CD4-positive, alpha-beta T cell treated with Interleukin-12 subunit alpha and Interleukin-12 subunit beta, for 1 hour (primary cell): ENCODE data around the gene LAG3.

ENCODE experiments used
- DNase-seq: peaks from one replicate; pipeline ENCODE4 v3.0.0-alpha.2; 2020

LAG3 gene

GRCh38 chr12:6753772-6754356 lies 18.5 kb upstream of the LAG3 start:
- DNase-seq, result no peak

DNA sequence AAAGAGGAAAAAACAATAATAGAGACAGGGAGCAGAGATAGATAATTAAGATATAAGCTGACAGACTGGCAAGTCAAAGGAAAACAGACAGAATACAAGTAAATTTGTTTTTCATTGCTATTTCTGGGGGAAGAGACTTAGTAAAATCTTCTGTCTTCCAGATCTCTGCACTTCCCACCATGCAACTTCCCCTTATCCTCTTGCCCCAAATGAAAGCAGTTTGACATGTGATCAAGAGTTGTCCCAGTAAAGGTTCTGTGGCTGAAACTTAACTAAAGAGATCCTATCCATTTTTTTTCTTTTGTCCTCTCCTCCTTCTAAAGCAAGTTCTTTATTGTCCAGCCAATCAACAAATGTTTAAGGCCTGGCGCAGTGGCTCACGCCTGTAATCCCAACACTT lies 17.9 kb upstream of the LAG3 start:
- no peak for DNase-seq

DNA sequence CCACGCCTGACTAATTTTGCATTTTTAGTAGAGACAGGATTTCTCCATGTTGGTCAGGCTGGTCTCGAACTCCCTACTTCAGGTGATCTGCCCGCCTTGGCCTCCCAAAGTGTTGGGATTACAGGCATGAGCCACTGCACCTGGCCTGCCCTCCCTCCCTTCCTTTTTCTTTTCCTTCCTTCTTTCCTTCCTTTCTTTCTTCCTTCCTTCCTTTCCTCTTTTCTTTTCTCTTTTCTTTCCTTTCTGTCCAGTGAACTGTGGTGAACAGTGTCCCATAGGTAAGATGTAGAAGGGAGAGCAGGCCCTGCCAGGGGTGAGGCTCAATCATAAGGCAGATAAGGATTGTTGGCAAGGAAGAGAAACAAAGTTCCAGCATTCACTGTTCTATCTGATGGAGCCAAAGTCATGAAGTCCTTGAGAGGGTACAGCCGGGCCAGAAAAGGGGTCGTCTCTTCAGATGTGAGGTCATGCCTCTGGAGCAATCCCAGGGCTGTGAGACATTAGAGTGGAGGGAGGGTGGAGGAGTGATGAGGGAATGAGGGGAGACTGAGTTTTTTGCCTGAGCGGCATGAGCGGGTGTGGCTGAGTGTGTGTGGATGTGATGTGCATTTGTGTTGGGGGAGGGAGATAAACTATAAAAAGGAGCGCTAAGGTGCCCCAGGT lies 15.2 kb upstream of the LAG3 start:
- DNase-seq, result no peak

DNA sequence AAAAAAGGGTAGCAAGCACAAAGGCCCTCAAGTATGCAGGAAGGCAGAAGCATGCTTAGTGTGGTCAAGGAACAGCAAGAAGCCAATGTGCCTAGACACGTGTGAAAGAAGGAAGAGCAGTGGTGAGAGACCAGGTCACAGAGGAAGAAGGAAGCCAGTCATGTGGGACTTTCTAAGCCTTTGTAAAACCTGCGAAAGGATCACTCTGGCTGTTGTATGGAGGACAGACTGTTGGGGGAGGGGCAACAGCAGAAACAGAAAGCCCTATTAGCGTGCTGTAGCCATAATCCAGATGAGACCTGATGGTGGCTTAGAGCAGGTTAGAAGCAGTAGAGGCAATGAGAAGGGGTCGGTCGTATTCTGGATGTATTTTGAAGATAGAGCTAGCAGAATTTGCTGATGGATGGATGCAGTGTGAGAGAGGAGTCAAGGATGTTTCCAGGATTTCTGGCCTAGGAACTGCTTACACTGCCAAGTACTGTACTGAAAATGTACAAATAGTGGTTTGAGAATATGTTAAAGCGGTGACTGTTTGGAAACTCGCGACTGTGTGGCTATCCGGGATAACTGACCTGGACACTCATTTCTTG lies 13.7 kb upstream of the LAG3 start:
- no peak for DNase-seq

GRCh38 chr12:6759741-6760140 lies 12.6 kb upstream of the LAG3 start:
- DNase-seq, result no peak

DNA sequence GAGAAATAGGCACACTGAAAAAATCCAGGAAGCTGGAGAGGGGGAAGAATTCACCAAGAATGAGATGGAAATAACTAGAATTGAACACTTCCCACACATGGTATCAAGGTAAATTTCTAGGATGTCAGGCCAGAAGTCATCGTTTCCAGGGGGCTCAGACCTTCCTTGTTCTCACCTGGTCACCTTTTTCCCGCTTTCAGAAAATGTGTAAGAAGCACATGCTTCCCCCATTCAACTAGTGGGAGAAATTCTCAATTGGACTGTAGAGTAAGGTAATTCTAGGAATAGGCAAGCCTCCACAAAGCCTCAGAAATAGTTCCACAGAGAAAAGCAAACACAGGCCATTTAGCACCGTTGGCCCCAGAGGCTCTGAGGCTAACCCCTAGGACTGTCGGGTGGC lies 8.9 kb upstream of the LAG3 start:
- no peak for DNase-seq

- peak; percentile 79 for DNase-seq
These were observed 8.1 kb upstream of the LAG3 start for GRCh38 chr12:6764011-6764828.

- no peak for DNase-seq
These were observed 7.2 kb upstream of the LAG3 start for GRCh38 chr12:6765048-6765633.

GRCh38 chr12:6765634-6766581 lies 6.4 kb upstream of the LAG3 start, which contains the start of gene PTMS:
Gene PTMS (plus strand): TSS chr12:6766363. CDS start chr12:6766706, 343 bp downstream.
- no peak for DNase-seq

- peak; percentile 57 for DNase-seq
These were observed 5.5 kb upstream of the LAG3 start for GRCh38 chr12:6766651-6767349.

DNA sequence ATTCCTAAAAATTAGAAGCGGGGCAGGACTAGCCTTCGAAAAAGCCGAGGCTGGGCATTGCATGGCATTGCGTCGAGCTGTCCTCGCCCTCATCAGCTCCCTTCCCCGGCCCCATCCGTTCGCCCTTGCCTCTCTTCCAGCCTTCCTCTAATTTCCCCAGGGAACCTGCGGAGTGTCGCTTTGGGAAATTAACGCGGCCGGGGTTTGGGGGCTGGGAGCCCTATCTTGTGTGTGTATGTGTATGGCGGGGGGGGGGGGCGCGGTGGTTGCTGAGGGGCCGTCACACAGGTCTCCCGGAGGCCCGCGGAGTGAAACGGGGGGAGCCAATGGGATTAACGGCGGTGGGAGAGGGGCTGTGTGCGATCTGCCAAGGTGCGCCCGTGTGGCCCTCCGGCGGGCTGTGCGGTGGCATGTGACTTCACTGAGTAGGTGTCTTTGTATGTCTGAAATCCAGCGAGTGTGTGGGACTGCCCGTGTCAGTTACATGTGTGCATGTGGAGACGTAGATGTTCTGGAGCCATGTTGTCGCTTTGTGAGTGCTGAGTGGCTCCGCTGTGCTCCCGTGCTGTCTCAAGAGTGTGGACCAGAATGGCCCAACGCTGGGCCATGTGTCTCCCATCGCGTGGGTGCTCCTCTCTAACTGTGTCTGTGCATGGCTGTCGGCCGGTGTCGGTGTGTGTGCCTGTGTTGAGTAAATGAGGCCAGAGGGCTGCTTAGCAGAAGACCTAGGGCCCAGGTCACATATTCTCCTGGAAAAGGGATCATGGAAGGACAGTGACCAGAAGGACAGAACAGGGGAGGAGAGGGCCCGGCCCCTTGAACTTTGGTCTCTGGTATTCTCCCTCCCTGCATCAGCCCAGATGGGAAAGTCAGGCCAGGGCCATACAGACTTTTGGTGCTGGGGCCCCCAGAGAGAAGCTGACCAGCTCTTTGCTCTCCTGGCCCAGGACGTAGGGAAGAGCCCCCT lies 4.7 kb upstream of the LAG3 start:
- DNase-seq, result no peak

DNA sequence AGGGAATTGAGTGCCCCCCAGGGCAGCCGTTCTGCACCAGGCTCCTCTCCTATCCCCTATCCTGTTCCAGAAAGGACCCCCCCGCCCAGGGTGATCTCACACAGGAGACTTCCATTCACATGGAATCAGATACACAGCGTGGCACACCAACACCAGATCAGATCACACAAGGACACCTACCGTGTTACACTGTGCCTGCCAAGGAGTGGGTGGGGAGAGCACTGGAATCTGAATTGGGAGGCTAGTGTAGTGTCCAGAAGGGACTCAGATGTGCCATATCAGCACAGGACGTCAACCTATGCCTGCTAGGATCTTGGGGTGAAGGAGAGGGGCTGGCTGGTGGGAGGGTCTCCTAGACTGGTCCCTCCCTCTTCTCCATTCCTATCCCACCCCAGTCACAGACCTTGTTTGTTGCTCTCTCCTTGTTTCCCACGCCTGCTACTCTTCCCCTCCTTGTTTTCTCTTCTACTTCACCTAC lies 3.8 kb upstream of the LAG3 start:
- no peak for DNase-seq

DNA sequence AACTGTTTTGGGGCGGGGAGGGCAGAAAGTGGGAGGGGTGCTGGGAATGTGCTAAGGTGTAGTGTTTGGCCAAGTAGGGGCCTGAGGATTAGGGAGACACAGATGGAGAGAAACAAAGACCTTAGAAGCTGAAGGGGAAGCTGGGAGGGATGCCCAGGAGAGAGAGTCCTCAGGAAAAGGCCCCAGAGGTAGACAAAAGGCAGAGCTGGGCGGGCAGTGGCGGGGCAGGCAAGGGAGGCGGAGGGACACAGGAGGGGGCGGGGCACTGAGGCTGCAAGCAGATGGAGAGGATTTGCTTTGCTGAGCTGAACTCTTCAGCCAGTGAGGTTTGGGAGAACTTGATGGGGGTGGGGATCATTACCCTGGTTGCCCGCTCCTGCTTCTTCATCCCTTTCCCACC lies 3.3 kb upstream of the LAG3 start:
- no peak for DNase-seq

DNA sequence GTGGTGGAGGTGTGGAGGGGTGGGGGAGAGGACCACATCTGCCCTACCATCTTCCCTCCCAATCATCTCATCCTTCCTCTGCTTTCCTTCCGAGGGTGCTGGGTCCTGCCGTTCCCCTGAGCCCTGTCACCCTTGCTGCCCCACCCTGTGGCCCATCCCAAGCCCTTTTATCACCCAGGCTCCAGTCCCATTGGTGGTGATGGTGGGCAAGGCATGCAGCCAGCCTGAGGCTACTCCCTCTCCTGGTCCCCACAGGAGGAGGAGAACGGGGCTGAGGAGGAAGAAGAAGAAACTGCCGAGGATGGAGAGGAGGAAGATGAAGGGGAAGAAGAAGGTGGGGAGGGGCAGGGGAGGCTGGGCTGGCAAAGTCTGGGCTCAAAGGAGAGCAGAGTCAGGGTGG lies 2.7 kb upstream of the LAG3 start:
- no peak for DNase-seq

- no peak for DNase-seq
These were observed 2.2 kb upstream of the LAG3 start for GRCh38 chr12:6770094-6770493.

DNA sequence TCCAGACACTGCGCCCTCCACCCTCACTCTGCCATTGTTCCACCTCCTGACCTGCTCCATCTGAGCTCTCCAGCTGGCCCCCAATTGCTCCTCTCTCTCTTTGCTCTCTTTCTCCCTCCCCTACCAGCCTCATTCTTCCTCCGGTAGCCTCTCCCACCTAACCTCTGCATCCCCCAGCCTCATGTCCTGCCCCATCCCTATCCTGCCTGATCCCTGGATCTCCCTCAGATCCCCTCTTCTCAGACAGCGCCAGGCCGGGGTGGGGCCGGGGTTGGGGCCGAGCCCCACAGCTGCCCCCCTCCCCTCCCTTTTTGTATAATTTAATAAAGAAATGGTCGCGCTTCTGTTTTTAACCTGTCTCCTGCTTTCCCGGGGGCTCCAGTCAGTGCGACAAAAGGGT lies 1.7 kb upstream of the LAG3 start:
- no peak for DNase-seq

DNA sequence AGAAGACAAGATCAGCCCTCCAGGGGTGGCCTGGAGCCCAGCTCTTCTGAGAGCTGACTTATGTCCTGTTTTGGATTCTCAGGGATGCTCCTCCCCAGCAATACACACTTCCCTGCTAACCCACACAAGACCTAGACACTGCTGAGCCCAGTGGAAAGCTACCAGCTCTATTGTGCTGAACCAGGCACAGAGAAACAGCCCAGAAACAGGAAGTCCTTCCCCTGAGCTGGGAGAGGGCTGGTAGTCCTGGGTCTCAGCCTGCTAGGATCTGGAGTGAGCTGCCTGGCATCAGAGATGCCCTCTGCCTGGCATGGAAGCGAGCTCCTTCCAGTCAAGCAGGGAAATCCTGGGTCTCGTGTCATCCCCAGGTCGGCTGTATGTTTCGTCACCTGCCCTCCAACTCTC lies 1.2 kb upstream of the LAG3 start:
- DNase-seq, result no peak

GRCh38 chr12:6771509-6772330 lies 600 bp upstream of the LAG3 start:
- no peak for DNase-seq
